Psoas muscle (tissue), 8 donors: ENCODE measurements around the gene RASSF3. TPM values are rescaled to one million over a fixed set of nuclear protein-coding genes. Genes with fewer than 3 reads are reported as not detected.

Source experiments
- ATAC-seq, 4 donors: fragments of 200-7000 bp; cut with Tn5 transposase; one replicate each; pipeline ENCODE4 v1.9.1; 2020; ENCODE audit warnings: moderate library complexity in 3 of 4, mild to moderate bottlenecking in 2 of 4
- DNase-seq, 2 donors: peaks; one replicate each; pipeline ENCODE4 v3.0.0-alpha.2; 2020
- H3K27ac ChIP-seq: fragments of 200-600 bp; one replicate; pipeline ENCODE4 v1.8.0; 2022
- H3K27me3 ChIP-seq, 3 donors: fragments of 200-600 bp in 1 of 3; one replicate each; pipeline versions ENCODE4 v1.6.1 to v1.8.0; 2013 to 2022; ENCODE audit warnings: low read length in 2 of 3, mild to moderate bottlenecking in 2 of 3, moderate library complexity in 1 of 3; ENCODE audit not compliant: insufficient read depth in 3 of 3
- H3K36me3 ChIP-seq, 2 donors: fragments of 200-600 bp in 1 of 2; one replicate each; pipeline versions ENCODE4 v1.6.1 to v1.8.0; 2013 to 2022; ENCODE audit warnings: low read depth in 1 of 2, mild to moderate bottlenecking in 1 of 2, moderate library complexity in 1 of 2; ENCODE audit not compliant: insufficient read depth in 1 of 2
- H3K4me1 ChIP-seq: fragments of 200-600 bp; one replicate; pipeline ENCODE4 v1.8.0; 2022
- H3K4me3 ChIP-seq: fragments of 200-600 bp; one replicate; pipeline ENCODE4 v1.8.0; 2022; ENCODE audit warnings: mild to moderate bottlenecking
- H3K9me3 ChIP-seq: fragments of 200-600 bp; one replicate; pipeline ENCODE4 v1.8.0; 2022
- WGBS, 3 donors: extraction: QIAGEN DNeasy Blood & Tissue Kit; methylation state at CpG; one replicate each; pipeline versions ENCODE4 v1.1.6 to v1.1.7; 2013; 5-methylcytosine and 5-hydroxymethylcytosine counted together
- intact Hi-C, 2 donors: fragments of 100-400 bp; cut with DNase I; formaldehyde crosslinking; loops; one replicate each; pipeline versions ENCODE4 v1.11.0 to v1.14.2; 2022
- polyA plus RNA-seq, 3 donors: library from polyadenylated mRNA; stranded (reverse); fragments of 200-250 nt; gene quantifications; one replicate each; pipeline ENCODE4 v1.2.3, GENCODE V29; 2013
- total RNA-seq, 4 donors: library from RNA; stranded (reverse); fragmentation: NEBNext Ultra II Directional in 2 of 4; extraction: Animal tissue kit (Norgen Biotek cat#: 25700) in 2 of 4; gene quantifications; one replicate each; pipeline versions ENCODE4 v1.2.1 to v1.2.4, GENCODE V29; 2021 to 2023
- TF ChIP-seq, protein P1 (sequence below): fragments of 200-600 bp; IDR thresholded peaks from one replicate; pipeline ENCODE4 v1.8.0; 2022; ENCODE audit warnings: antibody characterized with exemption
- donor health status: healthy with polysubstance abuse.
- donor health status: DM: no; HTN: no; CAD: no; lungs with moderate emphysema.
- donor health status: Bipolar disorder and iron deficiency.
- donor health status: healthy.
- donor health status: DM: yes; HTN: yes; CAD: no.
- donor health status: DM: no; HTN: no; CAD: no.
- donor health status: DM: no; HTN: no; CAD: no.
- donor health status: DM: yes; HTN: yes; CAD: no.

RASSF3 gene
- total and polyA plus RNA-seq, 7 donors = 4.9 to 30.6 (median 14.5) TPM

GRCh38 chr12:64567570-64567969, 42.7 kb upstream of the RASSF3 start:
- intact Hi-C loops = loop anchor here in 1 of 2 donors (5.0 kb wide), 2 partner anchors 45 to 130 kb away; partner anchors contain the start of gene RASSF3
- no peaks in the 10 kb centered on the region for H3K36me3 ChIP-seq
- TF ChIP-seq, protein P1, sequence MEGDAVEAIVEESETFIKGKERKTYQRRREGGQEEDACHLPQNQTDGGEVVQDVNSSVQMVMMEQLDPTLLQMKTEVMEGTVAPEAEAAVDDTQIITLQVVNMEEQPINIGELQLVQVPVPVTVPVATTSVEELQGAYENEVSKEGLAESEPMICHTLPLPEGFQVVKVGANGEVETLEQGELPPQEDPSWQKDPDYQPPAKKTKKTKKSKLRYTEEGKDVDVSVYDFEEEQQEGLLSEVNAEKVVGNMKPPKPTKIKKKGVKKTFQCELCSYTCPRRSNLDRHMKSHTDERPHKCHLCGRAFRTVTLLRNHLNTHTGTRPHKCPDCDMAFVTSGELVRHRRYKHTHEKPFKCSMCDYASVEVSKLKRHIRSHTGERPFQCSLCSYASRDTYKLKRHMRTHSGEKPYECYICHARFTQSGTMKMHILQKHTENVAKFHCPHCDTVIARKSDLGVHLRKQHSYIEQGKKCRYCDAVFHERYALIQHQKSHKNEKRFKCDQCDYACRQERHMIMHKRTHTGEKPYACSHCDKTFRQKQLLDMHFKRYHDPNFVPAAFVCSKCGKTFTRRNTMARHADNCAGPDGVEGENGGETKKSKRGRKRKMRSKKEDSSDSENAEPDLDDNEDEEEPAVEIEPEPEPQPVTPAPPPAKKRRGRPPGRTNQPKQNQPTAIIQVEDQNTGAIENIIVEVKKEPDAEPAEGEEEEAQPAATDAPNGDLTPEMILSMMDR = no peak
- no peak for ATAC-seq
- H3K4me1 ChIP-seq = peaks cover 21% of the 10 kb centered on the region
- no peak overlapping the region for H3K4me3 ChIP-seq
- 73 to 81% (median 81%) methylated on average over 8 of the region's 8 CpGs for WGBS, 3 donors
- no peaks in the 10 kb centered on the region for H3K27me3 ChIP-seq
- no peak for DNase-seq
- H3K9me3 ChIP-seq = no peaks in the 10 kb centered on the region
- H3K27ac ChIP-seq = no peak overlapping the region

GRCh38 chr12:64568298-64568697, 42.0 kb upstream of the RASSF3 start:
- WGBS, 3 donors = 71 to 77% (median 73%) methylated on average over 6 of the region's 6 CpGs
- no peaks in the 10 kb centered on the region for H3K27me3 ChIP-seq
- TF ChIP-seq, protein P1 = no peak
- intact Hi-C loops = loop anchor here in 1 of 2 donors (5.0 kb wide), 2 partner anchors 44 to 129 kb away; partner anchors contain the start of gene RASSF3
- no peak for DNase-seq
- no peaks in the 10 kb centered on the region for H3K9me3 ChIP-seq
- peaks cover 21% of the 10 kb centered on the region for H3K4me1 ChIP-seq
- no peaks in the 10 kb centered on the region for H3K36me3 ChIP-seq
- ATAC-seq = no peak
- H3K27ac ChIP-seq = no peak overlapping the region
- H3K4me3 ChIP-seq = no peak overlapping the region

DNA sequence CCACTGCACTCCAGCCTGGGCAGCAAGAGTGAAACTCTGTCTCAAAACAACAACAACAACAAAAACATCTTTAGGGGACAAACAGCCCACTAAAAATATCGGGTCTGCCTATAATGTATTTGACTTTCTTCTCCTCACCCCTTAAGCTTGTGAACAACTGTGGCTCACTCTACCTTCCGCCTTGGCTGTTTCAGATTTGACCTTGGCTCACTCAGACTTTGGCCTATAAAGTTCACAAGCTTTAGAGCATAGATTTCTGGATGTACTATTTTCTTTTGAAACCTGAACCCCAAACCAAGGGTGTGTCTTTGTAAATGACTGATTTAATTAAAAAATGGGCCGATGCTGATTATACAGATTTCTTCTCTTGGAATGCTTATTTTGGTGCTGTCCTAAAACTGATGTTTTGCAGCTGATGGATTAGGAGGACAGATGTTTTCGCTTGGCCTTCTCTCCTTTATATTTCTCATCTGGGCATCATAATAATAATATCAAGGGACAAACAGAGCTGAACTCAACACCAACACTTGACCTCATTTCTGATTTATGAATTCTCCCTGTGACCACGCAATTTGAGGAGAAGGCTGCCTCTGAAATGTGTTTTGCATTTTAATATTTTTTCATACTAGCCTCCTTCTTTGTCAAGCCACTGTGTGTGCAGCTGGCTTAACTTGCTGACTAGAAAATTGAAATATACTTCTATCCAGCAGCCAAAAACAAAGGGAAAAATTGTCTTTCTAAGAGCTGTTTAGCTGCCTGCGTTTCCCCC, 40.2 kb upstream of the RASSF3 start:
- H3K4me1 ChIP-seq = peaks cover 21% of the 10 kb centered on the region
- peaks cover 9% of the 10 kb centered on the region for H3K9me3 ChIP-seq
- intact Hi-C loops = loop anchor here in 1 of 2 donors (5.0 kb wide), 2 partner anchors 42 to 127 kb away; partner anchors contain the start of gene RASSF3
- TF ChIP-seq, protein P1 = no peak
- DNase-seq (no peak), ATAC-seq (peak in 1 of 4 donors; percentile 32)
- no peak overlapping the region for H3K4me3 ChIP-seq
- H3K27me3 ChIP-seq = no peaks in the 10 kb centered on the region
- 49 to 72% (median 52%) methylated on average over 6 of the region's 6 CpGs for WGBS, 3 donors
- H3K27ac ChIP-seq = no peak overlapping the region
- no peaks in the 10 kb centered on the region for H3K36me3 ChIP-seq

DNA sequence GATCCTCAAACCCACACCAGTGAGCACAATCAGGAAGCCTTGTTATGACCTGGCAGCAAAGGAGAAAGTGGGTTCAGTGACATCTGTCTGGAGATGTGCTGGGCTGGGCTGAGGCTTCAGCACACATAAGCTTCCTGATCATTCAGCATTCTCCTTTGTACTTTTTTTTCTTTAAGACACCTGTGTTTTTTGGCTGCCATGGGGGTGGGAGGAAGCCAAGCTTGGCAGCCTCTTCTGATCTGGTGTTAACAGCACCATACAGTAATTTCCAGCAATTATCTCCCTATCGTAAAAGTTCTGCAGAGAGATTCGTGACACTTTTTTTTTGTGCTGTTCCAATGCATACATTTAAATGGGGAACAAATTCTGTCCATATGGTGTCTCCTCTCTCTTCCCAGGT, 38.9 kb upstream of the RASSF3 start:
- ATAC-seq (no peak), DNase-seq (no peak)
- TF ChIP-seq, protein P1 = no peak
- no peak overlapping the region for H3K4me3 ChIP-seq
- intact Hi-C loops = no loop called here
- H3K4me1 ChIP-seq = peaks cover 21% of the 10 kb centered on the region
- WGBS, 3 donors = 11 to 13% (median 12%) methylated on average over 2 of the region's 2 CpGs
- H3K27me3 ChIP-seq = no peaks in the 10 kb centered on the region
- no peak overlapping the region for H3K27ac ChIP-seq
- H3K36me3 ChIP-seq = no peaks in the 10 kb centered on the region
- H3K9me3 ChIP-seq = peaks cover 9% of the 10 kb centered on the region
